HG03558 (cell line): ENCODE data around the gene CDK15.
A peak's percentile ranks its signal among the peaks of the same experiment; 100 is the strongest.

Source experiments
- ATAC-seq: cut with Tn5 transposase; IDR thresholded peaks from one replicate; pipeline ENCODE4 v1.9.1; 2021; ENCODE audit warnings: moderate number of reproducible peaks; ENCODE audit not compliant: unreplicated experiment; ENCODE audit errors: extremely low read depth

The CDK15 gene

DNA sequence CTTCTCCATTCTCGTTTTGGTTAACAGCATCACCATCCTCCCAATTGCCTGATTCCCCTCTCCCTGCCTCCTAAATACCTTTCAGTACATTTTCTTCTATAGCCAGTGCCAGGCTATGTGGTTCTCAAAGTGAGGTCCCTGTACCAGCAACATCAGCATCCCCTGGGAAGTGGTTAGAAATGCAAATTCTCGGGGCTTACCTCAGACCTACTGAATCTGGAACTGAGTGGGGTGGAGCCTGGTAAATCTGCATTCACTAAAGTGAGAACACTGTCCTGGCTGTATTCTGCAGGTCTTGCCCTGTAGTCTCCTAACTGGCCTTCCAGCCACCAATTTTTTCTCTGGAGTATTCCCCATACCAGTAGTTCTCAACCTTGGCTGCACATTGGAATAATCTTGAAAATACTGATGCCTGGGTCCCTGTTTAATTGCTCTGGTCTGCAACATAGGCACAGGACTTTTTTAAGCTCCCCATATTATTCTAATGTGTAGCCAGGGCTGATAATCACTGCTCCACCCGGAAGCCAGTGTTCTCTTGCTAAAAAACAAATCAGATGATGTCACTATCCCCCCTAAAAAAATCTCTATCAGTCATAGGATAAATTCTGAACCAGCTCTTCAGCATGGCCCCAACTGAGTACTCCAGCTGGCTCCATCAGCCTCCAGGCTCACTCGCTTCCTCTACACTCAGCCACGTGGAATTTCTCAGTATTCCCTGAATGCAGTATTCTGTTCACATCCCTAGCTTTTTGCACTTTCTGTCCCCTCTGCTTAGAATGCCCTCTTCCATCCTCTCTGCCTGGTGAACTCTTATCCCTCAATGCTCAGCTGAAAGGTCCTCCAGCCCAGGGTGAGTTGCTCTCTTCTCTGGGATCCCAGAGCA lies 98.4 kb downstream of the CDK15 start:
- ATAC-seq, result peak; percentile 63

GRCh38 chr2:201906777-201907562 lies 100.6 kb downstream of the CDK15 start:
- ATAC-seq, result no peak

DNA sequence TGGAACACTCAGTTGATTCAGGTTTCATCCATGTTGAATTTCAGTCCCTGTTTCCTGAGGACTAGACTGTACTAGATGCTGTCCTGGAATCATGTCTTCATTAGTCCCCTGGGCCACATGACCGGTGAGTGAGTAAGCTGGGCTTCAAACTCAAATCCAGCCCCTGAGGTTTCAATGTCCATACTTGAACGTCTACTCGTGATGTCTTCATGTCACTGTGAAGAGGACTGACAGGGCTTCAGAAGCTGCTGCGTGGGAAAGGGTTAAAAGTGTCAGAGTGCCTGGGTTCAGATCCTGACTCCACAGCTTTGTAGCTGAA lies 101.2 kb downstream of the CDK15 start:
- no peak for ATAC-seq

- no peak for ATAC-seq
Measured at GRCh38 chr2:201908901-201909300, 102.6 kb downstream of the CDK15 start.

- ATAC-seq, result no peak
Measured at GRCh38 chr2:201909348-201909747, 103.0 kb downstream of the CDK15 start.

GRCh38 chr2:201909961-201910361 lies 103.6 kb downstream of the CDK15 start:
- ATAC-seq, result no peak

DNA sequence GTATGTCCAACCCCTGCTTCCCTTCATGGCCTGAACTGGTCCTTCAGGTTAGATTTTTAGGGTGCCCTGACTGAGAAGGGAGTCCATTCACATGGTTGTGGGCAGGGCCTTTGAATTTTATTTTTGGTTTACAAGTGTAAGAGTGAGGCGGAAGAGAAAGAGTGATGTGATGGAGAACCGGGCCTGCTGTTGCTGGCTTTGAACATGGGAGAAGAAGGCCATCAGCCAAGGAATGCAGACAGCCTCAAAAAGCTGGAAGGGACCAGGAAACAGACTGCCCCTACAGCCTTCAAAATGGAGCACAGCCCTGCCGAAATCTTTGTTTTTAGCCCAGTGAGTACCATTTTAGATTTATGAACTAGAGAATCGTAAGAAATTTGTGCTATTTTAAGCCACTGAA lies 105.0 kb downstream of the CDK15 start:
- ATAC-seq, result no peak

DNA sequence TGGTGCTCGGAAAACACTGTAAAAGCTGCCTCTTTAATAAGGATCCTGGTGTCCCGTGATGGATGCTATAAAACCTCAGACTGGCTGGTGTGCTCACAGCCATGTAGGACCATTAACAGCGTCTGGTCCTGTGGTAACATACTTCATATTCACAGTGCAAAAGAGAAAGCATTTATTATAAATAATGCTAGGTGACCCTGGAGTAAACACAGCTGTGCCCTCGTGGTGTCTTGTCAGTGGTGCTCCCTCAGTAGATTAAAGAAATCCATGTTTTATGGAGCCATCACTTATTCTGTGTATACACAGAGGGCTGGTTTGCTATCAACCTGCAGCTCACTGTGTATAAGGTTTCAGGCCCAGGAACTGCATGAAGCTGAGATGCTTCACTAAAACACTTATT lies 106.9 kb downstream of the CDK15 start:
- ATAC-seq, result no peak

- peak; percentile 68 for ATAC-seq
Measured at GRCh38 chr2:201915446-201915845, 109.1 kb downstream of the CDK15 start.

DNA sequence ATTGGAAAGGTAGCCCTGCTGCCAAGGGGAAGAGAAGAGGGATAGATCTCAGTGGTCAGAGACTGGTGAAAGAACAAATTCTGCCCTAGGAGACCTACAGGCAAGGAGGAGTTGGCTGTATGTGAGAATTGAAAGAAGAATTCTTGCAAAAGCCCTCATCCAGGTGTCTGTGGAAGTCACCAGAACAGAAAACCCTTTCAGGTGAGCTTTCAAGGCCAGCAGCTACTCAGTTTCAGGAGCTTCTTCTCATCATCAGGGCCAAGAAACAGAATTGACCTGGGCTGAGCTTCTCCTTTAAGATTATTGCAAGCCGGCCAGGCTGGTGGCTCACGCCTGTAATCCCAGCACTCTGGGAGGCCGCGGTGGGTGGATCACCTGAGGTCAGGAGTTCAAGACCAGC lies 110.2 kb downstream of the CDK15 start:
- ATAC-seq, result no peak

DNA sequence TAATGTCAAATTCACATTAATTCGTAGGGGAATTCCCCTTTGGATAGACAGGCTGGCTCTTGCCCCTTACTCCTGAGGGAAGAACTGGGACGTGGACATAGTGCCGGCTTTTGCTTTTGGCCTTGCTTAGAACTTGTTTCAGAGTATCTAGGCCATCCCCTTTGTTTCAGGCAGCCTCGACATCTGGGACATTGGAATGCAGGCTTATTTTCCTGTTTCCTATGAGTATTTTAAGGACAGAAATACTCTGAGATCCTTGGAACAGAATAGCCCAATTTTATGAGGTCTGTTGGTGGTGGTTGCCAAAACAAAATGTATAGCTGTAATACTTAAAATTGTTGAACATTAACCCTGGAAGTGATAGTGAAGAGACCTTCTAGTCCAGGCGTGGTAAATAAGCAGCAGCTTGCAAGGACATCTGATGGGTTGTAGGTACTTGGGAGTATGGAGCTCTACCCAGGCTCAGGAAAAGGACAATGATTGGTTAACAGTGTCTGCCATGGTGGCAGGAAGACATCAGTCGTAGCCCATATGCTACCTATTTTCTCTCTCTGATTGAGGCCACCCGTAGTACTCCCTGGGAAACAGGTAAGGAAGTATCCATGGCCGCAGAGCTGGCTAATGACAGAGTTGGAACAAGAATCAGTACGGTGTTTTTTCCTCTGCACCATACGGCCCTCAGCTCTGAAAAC lies 112.4 kb downstream of the CDK15 start:
- no peak for ATAC-seq

GRCh38 chr2:201919308-201919634 lies 112.9 kb downstream of the CDK15 start:
- no peak for ATAC-seq

- no peak for ATAC-seq
Measured at GRCh38 chr2:201923436-201924328, 117.3 kb downstream of the CDK15 start.

GRCh38 chr2:201924453-201924852 lies 118.1 kb downstream of the CDK15 start:
- no peak for ATAC-seq

GRCh38 chr2:201925056-201925455 lies 118.7 kb downstream of the CDK15 start:
- ATAC-seq, result no peak

- no peak for ATAC-seq
Measured at GRCh38 chr2:201926067-201926466, 119.7 kb downstream of the CDK15 start.

- ATAC-seq, result no peak
Measured at GRCh38 chr2:201928363-201928762, 122.0 kb downstream of the CDK15 start.

DNA sequence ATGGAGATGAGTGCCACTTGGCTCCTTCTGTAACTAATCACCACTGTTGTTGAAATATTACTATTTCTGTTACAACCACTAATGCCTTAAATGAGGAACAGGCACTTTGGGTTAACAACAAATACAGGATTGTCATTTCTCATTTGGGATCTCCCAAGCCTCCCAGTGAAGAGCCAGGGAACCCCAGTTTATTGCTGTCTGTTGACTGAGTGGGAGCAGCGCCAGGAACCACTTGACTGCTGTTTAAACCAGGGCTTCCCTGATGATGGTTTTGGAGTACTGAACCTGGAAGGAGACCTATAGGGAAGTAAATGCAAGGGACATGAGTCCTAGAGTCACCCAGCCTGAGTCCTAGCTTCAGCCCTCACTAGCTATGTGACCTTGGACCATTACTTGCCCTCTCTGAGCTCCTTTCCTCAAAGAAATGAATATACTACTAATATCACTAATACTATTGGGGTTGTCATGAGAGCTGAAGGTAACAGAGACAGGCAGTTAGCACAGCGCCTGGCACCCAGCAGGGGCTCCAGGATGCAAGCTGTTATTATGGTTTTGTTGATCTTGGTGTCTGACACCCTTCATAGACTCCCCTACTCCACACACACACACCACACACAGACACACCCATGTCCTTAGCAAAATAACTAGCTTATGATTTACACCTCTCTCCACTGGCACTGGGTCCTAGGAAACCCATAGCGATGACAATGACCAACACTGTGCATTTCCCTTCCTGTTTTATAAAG lies 123.1 kb downstream of the CDK15 start:
- ATAC-seq, result no peak

- ATAC-seq, result no peak
Measured at GRCh38 chr2:201930043-201930442, 123.7 kb downstream of the CDK15 start.

DNA sequence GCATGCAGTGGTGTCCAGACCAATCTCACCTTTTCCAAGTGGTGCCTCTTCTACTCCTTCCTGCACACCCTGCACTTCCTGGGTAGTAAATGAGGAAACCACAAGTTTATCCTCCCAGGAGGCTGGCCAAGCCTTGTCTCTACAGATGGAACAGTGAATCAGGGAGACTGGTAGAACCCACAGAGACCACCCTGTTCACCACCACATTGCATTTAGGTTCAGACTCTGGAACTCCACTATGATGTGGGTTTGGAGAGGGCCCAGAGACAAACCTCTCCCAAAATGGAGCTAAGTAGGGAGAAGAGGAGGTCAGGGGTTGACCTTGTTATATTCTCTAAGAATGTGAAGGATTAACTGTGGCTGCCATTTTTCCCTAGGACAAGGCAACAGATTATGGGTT lies 124.5 kb downstream of the CDK15 start:
- ATAC-seq, result no peak
